Measurements from ENCODE around the gene TIMM17B.

The TIMM17B gene

GRCh38 chrX:48911412-48912182 lies 14.0 kb upstream of the TIMM17B start, which contains the start of gene SLC35A2:
Gene SLC35A2, minus strand, starts transcription at chrX:48911646. Its CDS starts 10 bp downstream, at chrX:48911636.
- H3K4me3 ChIP-seq (replicated peaks in 1 of 2; ENCODE audit: low read depth in 2 of 2, low read length in 2 of 2): peak within 1 kb of the TSS; percentile 69 to 80
- DNase-seq (ENCODE audit: low read depth in 2 of 2): peak; percentile 61 to 69
- TF ChIP-seq CTCF (IDR thresholded peaks at IDR 0.05; ENCODE audit: low read depth, low read length): no peak

GRCh38 chrX:48910926-48911411 lies 13.4 kb upstream of the TIMM17B start:
- no peak for TF ChIP-seq CTCF (IDR thresholded peaks at IDR 0.05; ENCODE audit: low read depth, low read length)
- DNase-seq (ENCODE audit: low read depth in 2 of 2): peak; percentile 43 to 49
- peak overlapping the region; percentile 69 to 80 for H3K4me3 ChIP-seq (replicated peaks in 1 of 2; ENCODE audit: low read depth in 2 of 2, low read length in 2 of 2)

- H3K4me3 ChIP-seq (replicated peaks in 1 of 2; ENCODE audit: low read depth in 2 of 2, low read length in 2 of 2): no peak overlapping the region
- no peak for DNase-seq (ENCODE audit: low read depth in 2 of 2)
- TF ChIP-seq CTCF (IDR thresholded peaks at IDR 0.05; ENCODE audit: low read depth, low read length): no peak
Observed at GRCh38 chrX:48909703-48910294, 12.2 kb upstream of the TIMM17B start.

GRCh38 chrX:48908600-48908999 lies 11.0 kb upstream of the TIMM17B start:
- no peak for TF ChIP-seq CTCF (IDR thresholded peaks at IDR 0.05; ENCODE audit: low read depth, low read length)
- DNase-seq (ENCODE audit: low read depth in 2 of 2): no peak
- no peak overlapping the region for H3K4me3 ChIP-seq (replicated peaks in 1 of 2; ENCODE audit: low read depth in 2 of 2, low read length in 2 of 2)

GRCh38 chrX:48905090-48905790 lies 7.7 kb upstream of the TIMM17B start:
- no peak for TF ChIP-seq CTCF (IDR thresholded peaks at IDR 0.05; ENCODE audit: low read depth, low read length)
- no peak for DNase-seq (ENCODE audit: low read depth in 2 of 2)
- no peak overlapping the region for H3K4me3 ChIP-seq (replicated peaks in 1 of 2; ENCODE audit: low read depth in 2 of 2, low read length in 2 of 2)

- TF ChIP-seq CTCF (IDR thresholded peaks at IDR 0.05; ENCODE audit: low read depth, low read length): no peak
- DNase-seq (ENCODE audit: low read depth in 2 of 2): no peak
Observed at GRCh38 chrX:48904626-48905025, 7.1 kb upstream of the TIMM17B start.

More at GRCh38 chrX:48904626-48905025, 7.1 kb upstream of the TIMM17B start:
- no peak overlapping the region for H3K4me3 ChIP-seq (replicated peaks in 1 of 2; ENCODE audit: low read depth in 2 of 2, low read length in 2 of 2)

All from cardiac fibroblast (primary cell).